ENCODE results near the gene KMT2D. TPM values are rescaled to one million over a fixed set of nuclear protein-coding genes. Genes with fewer than 3 reads are reported as not detected.
A peak's percentile ranks its signal among the peaks of the same experiment; 100 is the strongest.

Gene KMT2D
- total RNA-seq, 2 experiments from 2014 or later: 41.8 to 129 TPM

DNA sequence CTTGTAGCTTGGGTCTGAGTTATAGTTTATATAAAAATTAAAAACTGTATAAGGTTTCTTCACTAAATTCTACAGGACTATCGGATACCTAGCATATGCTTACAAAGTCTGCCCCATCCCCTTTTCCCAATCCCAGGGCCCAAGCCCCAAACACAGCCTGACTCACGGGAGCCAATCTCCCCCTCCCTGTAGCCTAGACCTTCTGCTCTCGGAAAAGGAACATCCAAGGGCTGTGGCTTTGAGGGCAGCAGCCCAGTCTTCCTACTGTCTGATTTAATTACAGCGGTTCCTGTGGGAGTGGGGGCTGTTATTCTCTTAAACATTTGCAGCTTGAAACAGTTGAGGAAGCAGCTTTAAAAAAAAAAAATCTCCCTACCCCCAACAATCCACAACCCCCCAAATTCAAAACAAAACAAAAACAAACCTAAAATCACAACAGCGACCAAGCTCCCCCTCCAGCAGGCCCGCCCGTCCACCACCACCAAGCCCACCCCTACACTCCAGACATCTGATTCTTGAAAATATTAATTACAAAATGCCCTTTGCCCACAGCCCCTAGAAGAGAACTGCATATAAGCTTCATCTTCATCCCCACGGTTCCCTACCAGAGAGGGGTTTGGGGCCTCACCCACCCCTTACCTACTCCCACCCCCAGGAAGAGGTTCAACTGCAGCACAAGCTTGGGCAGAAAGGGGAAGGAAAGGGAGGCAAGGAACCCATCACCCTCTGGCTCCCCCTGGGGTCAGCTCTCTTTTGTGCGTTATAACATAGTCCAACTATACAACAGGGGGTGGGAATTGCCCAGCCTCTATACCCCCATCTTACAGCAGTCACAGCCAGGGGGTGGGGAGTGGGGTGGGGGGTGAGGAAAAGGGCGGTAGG, 40.9 kb downstream of the KMT2D start:
- TF ChIP-seq, protein P1, sequence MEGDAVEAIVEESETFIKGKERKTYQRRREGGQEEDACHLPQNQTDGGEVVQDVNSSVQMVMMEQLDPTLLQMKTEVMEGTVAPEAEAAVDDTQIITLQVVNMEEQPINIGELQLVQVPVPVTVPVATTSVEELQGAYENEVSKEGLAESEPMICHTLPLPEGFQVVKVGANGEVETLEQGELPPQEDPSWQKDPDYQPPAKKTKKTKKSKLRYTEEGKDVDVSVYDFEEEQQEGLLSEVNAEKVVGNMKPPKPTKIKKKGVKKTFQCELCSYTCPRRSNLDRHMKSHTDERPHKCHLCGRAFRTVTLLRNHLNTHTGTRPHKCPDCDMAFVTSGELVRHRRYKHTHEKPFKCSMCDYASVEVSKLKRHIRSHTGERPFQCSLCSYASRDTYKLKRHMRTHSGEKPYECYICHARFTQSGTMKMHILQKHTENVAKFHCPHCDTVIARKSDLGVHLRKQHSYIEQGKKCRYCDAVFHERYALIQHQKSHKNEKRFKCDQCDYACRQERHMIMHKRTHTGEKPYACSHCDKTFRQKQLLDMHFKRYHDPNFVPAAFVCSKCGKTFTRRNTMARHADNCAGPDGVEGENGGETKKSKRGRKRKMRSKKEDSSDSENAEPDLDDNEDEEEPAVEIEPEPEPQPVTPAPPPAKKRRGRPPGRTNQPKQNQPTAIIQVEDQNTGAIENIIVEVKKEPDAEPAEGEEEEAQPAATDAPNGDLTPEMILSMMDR (conservative IDR thresholded peaks at IDR 0.05; ENCODE audit: low read length): peak; percentile 73
- no peak for TF ChIP-seq EZH2phosphoT487 (IDR thresholded peaks at IDR 0.05; ENCODE audit: borderline replicate concordance, low read depth, low read length)
- intact Hi-C loops (cut with micrococcal nuclease; ENCODE audit: unreplicated experiment): loop anchor here (2.0 to 5.0 kb wide), 2 partner anchors 37 to 113 kb away; partner anchors contain the start of gene TUBA1B
- H3K36me3 ChIP-seq (ENCODE audit: insufficient read depth, low read length): peaks cover 45% of the 10 kb centered on the region
- ChIA-PET POLR2A (interaction anchor here (0.6 to 1.6 kb wide), 12 partner anchors 10 to 1621 kb away, joined by 3 to 5 read pairs (median 4); partner anchors contain the start of gene SMARCD1), CTCF (ENCODE audit: unreplicated experiment) (interaction anchor here (0.5 to 1.1 kb wide), 11 partner anchors 11 to 346 kb away, joined by 3 to 16 read pairs (median 4); no protein-coding TSS in a partner anchor)
- no peaks in the 10 kb centered on the region for H4K20me1 ChIP-seq (ENCODE audit: insufficient read depth, low read length)
- H3K79me2 ChIP-seq (ENCODE audit: insufficient read depth, low read depth, low read length): peaks cover 6% of the 10 kb centered on the region; the same call in 1 of the 2 replicates
- H3K27ac ChIP-seq (ENCODE audit: low read depth, low read length, poor library complexity, severe bottlenecking): peak overlapping the region; percentile 90
- H3K4me2 ChIP-seq (ENCODE audit: low read length): peak overlapping the region; percentile 76
- no peaks in the 10 kb centered on the region for H3K9me3 ChIP-seq (ENCODE audit: low read length)
- TSS peak; percentile 51 for BruUV-seq (replicated peaks)
- peak; percentile 72 for DNase-seq (ENCODE audit: low spot score)
- H3K9me2 ChIP-seq (ENCODE audit: insufficient read depth, low read length): no peaks in the 10 kb centered on the region
- H3K4me3 ChIP-seq (ENCODE audit: low read depth, low read length, poor library complexity, severe bottlenecking): peak overlapping the region; percentile 88
- H2AFZ ChIP-seq (ENCODE audit: low read length): no peak overlapping the region; the same call in 1 of the 2 replicates
- peaks cover 24% of the 10 kb centered on the region for H3K4me1 ChIP-seq (ENCODE audit: insufficient read depth, low read length, poor library complexity, severe bottlenecking)

DNA sequence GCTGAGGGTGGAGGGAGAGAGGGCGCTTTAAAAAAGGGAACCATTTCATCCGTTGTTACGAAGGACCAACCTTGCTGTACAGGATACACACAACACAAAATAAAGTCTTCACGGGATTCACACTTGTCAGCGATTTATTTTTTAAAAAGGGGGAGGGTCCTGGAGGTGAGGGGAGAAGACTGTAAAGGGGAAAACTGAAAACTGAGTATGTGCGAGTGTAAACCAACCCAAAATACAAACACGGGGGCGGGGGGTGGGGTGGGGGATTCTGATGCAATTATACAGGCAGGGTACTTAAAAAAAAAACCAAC, 41.5 kb downstream of the KMT2D start:
- no peaks in the 10 kb centered on the region for H3K9me3 ChIP-seq (ENCODE audit: low read length)
- no peak for TF ChIP-seq EZH2phosphoT487 (IDR thresholded peaks at IDR 0.05; ENCODE audit: borderline replicate concordance, low read depth, low read length)
- TF ChIP-seq, protein P1 (conservative IDR thresholded peaks at IDR 0.05; ENCODE audit: low read length): no peak
- H3K4me2 ChIP-seq (ENCODE audit: low read length): peak overlapping the region; percentile 76
- no peaks in the 10 kb centered on the region for H4K20me1 ChIP-seq (ENCODE audit: insufficient read depth, low read length)
- peaks cover 24% of the 10 kb centered on the region for H3K4me1 ChIP-seq (ENCODE audit: insufficient read depth, low read length, poor library complexity, severe bottlenecking)
- peak overlapping the region; percentile 88 for H3K4me3 ChIP-seq (ENCODE audit: low read depth, low read length, poor library complexity, severe bottlenecking)
- POLR2A ChIA-PET: interaction anchor here (0.6 to 1.6 kb wide), 4 partner anchors 11 to 1621 kb away, joined by 3 to 5 read pairs (median 4); no protein-coding TSS in a partner anchor
- intact Hi-C loops (cut with micrococcal nuclease; ENCODE audit: unreplicated experiment): loop anchor here (2.0 to 5.0 kb wide), 2 partner anchors 38 to 113 kb away; partner anchors contain the start of gene TUBA1B
- H2AFZ ChIP-seq (ENCODE audit: low read length): peak overlapping the region; percentile 46; the same call in 1 of the 2 replicates
- no peak for DNase-seq (ENCODE audit: low spot score)
- peak overlapping the region; percentile 90 for H3K27ac ChIP-seq (ENCODE audit: low read depth, low read length, poor library complexity, severe bottlenecking)
- CTCF ChIA-PET (ENCODE audit: unreplicated experiment): no interaction called here
- H3K9me2 ChIP-seq (ENCODE audit: insufficient read depth, low read length): no peaks in the 10 kb centered on the region
- BruUV-seq (replicated peaks): TSS peak; percentile 99
- peaks cover 6% of the 10 kb centered on the region; the same call in 1 of the 2 replicates for H3K79me2 ChIP-seq (ENCODE audit: insufficient read depth, low read depth, low read length)
- peaks cover 39% of the 10 kb centered on the region for H3K36me3 ChIP-seq (ENCODE audit: insufficient read depth, low read length)
